ENCODE data around the gene COMMD3.

COMMD3 gene

GRCh38 chr10:22365644-22366434 lies 49.7 kb downstream of the COMMD3 start:
- H3K4me3 ChIP-seq (ENCODE audit: low read depth, low read length), result no peak overlapping the region
- DNase-seq (ENCODE audit: low read depth), result no peak
- no peak for TF ChIP-seq CTCF (IDR thresholded peaks at IDR 0.05; ENCODE audit: low read depth, low read length, missing control alignments)

- no peak for DNase-seq (ENCODE audit: low read depth)
These were observed 50.2 kb downstream of the COMMD3 start for GRCh38 chr10:22366435-22366703.

GRCh38 chr10:22366771-22367170 lies 50.6 kb downstream of the COMMD3 start:
- no peak for TF ChIP-seq CTCF (IDR thresholded peaks at IDR 0.05; ENCODE audit: low read depth, low read length, missing control alignments)
- DNase-seq (ENCODE audit: low read depth), result no peak
- H3K4me3 ChIP-seq (ENCODE audit: low read depth, low read length), result no peak overlapping the region

More at GRCh38 chr10:22366435-22366703, 50.2 kb downstream of the COMMD3 start:
- TF ChIP-seq CTCF (IDR thresholded peaks at IDR 0.05; ENCODE audit: low read depth, low read length, missing control alignments), result no peak
- no peak overlapping the region for H3K4me3 ChIP-seq (ENCODE audit: low read depth, low read length)

GRCh38 chr10:22367471-22367870 lies 51.3 kb downstream of the COMMD3 start:
- no peak overlapping the region for H3K4me3 ChIP-seq (ENCODE audit: low read depth, low read length)
- no peak for TF ChIP-seq CTCF (IDR thresholded peaks at IDR 0.05; ENCODE audit: low read depth, low read length, missing control alignments)
- DNase-seq (ENCODE audit: low read depth), result no peak

- no peak overlapping the region for H3K4me3 ChIP-seq (ENCODE audit: low read depth, low read length)
- no peak for DNase-seq (ENCODE audit: low read depth)
These were observed 52.2 kb downstream of the COMMD3 start for GRCh38 chr10:22368402-22368801.

GRCh38 chr10:22368981-22369380 lies 52.8 kb downstream of the COMMD3 start:
- no peak for DNase-seq (ENCODE audit: low read depth)
- TF ChIP-seq CTCF (IDR thresholded peaks at IDR 0.05; ENCODE audit: low read depth, low read length, missing control alignments), result no peak
- H3K4me3 ChIP-seq (ENCODE audit: low read depth, low read length), result no peak overlapping the region

More at GRCh38 chr10:22368402-22368801, 52.2 kb downstream of the COMMD3 start:
- no peak for TF ChIP-seq CTCF (IDR thresholded peaks at IDR 0.05; ENCODE audit: low read depth, low read length, missing control alignments)

Measured in GM12864 (cell line).